ENCODE results near the gene MS4A15. TPM values are rescaled to one million over a fixed set of nuclear protein-coding genes. Genes with fewer than 3 reads are reported as not detected.

The MS4A15 gene
- total RNA-seq, 1 donor from 2014 or later: not detected

DNA sequence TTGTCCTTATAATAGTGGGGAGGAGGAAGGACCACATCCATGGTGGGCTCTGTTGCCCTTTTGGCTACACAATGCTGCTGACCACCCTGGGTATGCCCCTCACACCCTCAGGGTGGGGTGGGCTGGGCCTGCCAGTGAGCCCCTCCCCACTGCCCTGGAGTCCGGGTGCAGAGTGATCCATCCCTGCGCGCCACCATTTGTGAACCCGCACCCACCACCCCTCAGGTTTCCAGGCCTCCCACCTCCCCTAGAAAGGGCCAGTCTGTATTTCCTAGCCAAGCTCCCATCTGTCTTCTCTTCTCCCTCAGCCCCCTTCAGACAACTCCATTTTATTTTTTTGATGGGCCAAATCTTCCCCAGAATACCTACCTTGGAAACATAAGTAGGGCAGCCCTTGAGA lies 53.5 kb downstream of the MS4A15 start:
- H3K9me3 Mint-ChIP-seq: no peaks in the 10 kb centered on the region
- no peak overlapping the region for H3K4me3 Mint-ChIP-seq
- no peaks in the 10 kb centered on the region for H3K4me1 Mint-ChIP-seq
- intact Hi-C loops (cut with micrococcal nuclease): no loop called here
- H3K27ac Mint-ChIP-seq: no peak overlapping the region
- H3K27me3 Mint-ChIP-seq: peaks cover 30% of the 10 kb centered on the region
- no peak for DNase-seq
- TF ChIP-seq, protein P1, sequence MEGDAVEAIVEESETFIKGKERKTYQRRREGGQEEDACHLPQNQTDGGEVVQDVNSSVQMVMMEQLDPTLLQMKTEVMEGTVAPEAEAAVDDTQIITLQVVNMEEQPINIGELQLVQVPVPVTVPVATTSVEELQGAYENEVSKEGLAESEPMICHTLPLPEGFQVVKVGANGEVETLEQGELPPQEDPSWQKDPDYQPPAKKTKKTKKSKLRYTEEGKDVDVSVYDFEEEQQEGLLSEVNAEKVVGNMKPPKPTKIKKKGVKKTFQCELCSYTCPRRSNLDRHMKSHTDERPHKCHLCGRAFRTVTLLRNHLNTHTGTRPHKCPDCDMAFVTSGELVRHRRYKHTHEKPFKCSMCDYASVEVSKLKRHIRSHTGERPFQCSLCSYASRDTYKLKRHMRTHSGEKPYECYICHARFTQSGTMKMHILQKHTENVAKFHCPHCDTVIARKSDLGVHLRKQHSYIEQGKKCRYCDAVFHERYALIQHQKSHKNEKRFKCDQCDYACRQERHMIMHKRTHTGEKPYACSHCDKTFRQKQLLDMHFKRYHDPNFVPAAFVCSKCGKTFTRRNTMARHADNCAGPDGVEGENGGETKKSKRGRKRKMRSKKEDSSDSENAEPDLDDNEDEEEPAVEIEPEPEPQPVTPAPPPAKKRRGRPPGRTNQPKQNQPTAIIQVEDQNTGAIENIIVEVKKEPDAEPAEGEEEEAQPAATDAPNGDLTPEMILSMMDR (IDR thresholded peaks at IDR 0.05): no peak
- CTCF ChIA-PET: no interaction called here
- no peaks in the 10 kb centered on the region for H3K36me3 Mint-ChIP-seq (ENCODE audit: low read depth)
- ATAC-seq (ENCODE audit: low read depth): no peak
- POLR2A ChIA-PET: no interaction called here

DNA sequence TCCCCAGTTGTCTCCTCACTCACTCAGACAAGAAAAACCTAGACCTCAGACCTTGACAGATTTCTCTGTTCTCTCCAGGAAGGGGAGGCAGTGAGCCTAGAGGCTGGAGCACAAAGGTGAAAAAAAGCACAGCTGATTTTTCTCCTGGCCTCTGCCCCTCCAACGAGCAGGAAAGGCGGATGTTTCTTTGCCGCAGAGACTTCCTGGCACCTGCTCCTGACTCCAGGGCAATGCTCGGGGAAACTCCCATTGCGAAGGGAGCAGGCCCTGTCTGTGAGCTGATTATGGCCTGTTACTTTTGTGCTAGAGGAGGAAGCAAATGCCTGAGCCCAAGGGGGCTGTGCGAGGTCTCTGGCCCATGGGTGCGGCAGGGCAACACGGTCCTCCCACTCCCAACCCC lies 53.9 kb downstream of the MS4A15 start:
- H3K4me3 Mint-ChIP-seq: no peak overlapping the region
- TF ChIP-seq, protein P1 (IDR thresholded peaks at IDR 0.05): no peak
- DNase-seq (no peak), ATAC-seq (ENCODE audit: low read depth) (no peak)
- intact Hi-C loops (cut with micrococcal nuclease): no loop called here
- no peak overlapping the region for H3K27ac Mint-ChIP-seq
- peaks cover 28% of the 10 kb centered on the region for H3K27me3 Mint-ChIP-seq
- ChIA-PET POLR2A (no interaction called here), CTCF (no interaction called here)
- H3K36me3 Mint-ChIP-seq (ENCODE audit: low read depth): no peaks in the 10 kb centered on the region
- H3K4me1 Mint-ChIP-seq: no peaks in the 10 kb centered on the region
- no peaks in the 10 kb centered on the region for H3K9me3 Mint-ChIP-seq

DNA sequence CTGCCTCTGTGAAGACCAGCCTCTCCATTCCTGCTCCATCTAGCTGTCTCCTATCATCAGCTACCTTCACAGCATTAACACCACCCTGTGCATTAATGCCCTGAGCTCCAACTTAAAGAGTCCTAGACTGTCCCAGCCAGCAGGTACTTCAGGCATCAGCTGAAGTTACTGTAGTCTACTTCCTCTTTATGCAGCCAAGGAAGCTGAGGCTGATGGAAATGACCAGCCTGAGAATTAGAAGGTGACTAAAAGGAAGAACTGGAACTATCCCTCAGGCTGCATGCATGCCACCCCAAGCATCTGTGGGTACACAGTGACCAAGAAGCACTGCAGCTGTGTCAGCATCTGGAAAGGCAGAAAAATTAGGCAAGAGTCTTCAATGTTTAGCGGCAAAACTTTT lies 56.7 kb downstream of the MS4A15 start:
- CTCF ChIA-PET: interaction anchor here (1.9 kb wide), 1 partner anchor 17 kb away, joined by 4 read pairs; no protein-coding TSS in a partner anchor
- no peaks in the 10 kb centered on the region for H3K4me1 Mint-ChIP-seq
- peaks cover 18% of the 10 kb centered on the region for H3K27me3 Mint-ChIP-seq
- TF ChIP-seq, protein P1 (IDR thresholded peaks at IDR 0.05): no peak
- no peak overlapping the region for H3K4me3 Mint-ChIP-seq
- DNase-seq (no peak), ATAC-seq (ENCODE audit: low read depth) (no peak)
- H3K27ac Mint-ChIP-seq: no peak overlapping the region
- peaks cover 5% of the 10 kb centered on the region for H3K9me3 Mint-ChIP-seq
- no peaks in the 10 kb centered on the region for H3K36me3 Mint-ChIP-seq (ENCODE audit: low read depth)
- POLR2A ChIA-PET: no interaction called here
- intact Hi-C loops (cut with micrococcal nuclease): loop anchor here (2.0 kb wide), 1 partner anchor 21 kb away; no protein-coding TSS in a partner anchor

GRCh38 chr11:60814112-60814511 lies 57.4 kb downstream of the MS4A15 start:
- intact Hi-C loops (cut with micrococcal nuclease): no loop called here
- TF ChIP-seq, protein P1 (IDR thresholded peaks at IDR 0.05): no peak
- DNase-seq (no peak), ATAC-seq (ENCODE audit: low read depth) (no peak)
- Mint-ChIP-seq H3K36me3 (ENCODE audit: low read depth) (no peaks in the 10 kb centered on the region), H3K4me3 (no peak overlapping the region), H3K27ac (no peak overlapping the region), H3K27me3 (peaks cover 18% of the 10 kb centered on the region), H3K9me3 (peaks cover 5% of the 10 kb centered on the region), H3K4me1 (no peaks in the 10 kb centered on the region)
- POLR2A ChIA-PET: no interaction called here
- CTCF ChIA-PET: interaction anchor here (1.9 kb wide), 1 partner anchor 17 kb away, joined by 4 read pairs; no protein-coding TSS in a partner anchor

DNA sequence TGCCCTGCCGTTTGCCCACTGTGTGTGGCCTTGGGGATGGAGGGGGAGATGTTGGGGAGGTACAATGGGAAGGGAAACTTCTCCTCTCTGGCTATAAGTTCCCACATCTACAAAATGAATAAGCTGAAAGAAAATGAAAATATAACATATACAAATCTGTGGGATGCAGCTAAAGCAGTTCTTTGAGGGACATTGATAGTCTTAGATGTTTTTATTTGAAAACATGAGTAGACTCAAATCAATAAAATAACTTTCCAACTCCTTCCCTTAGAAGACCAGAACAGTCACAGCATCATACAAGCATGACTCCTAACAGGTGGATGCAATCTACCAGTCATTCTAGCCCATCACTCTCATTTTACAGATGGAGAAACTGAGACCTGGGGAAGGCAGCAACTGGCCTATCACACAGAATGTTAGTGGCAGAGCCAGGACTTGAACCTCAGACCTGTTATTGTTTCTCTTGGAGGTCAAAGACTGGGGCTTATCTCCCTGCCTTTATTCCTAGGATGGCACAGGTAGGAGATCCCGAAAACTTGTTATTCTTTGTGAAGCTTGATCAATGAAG lies 60.0 kb downstream of the MS4A15 start:
- Mint-ChIP-seq H3K27me3 (peaks cover 9% of the 10 kb centered on the region), H3K9me3 (peaks cover 5% of the 10 kb centered on the region), H3K4me1 (no peaks in the 10 kb centered on the region), H3K4me3 (no peak overlapping the region), H3K27ac (no peak overlapping the region), H3K36me3 (ENCODE audit: low read depth) (no peaks in the 10 kb centered on the region)
- ATAC-seq (ENCODE audit: low read depth) (no peak), DNase-seq (no peak)
- POLR2A ChIA-PET: no interaction called here
- CTCF ChIA-PET: no interaction called here
- TF ChIP-seq, protein P1 (IDR thresholded peaks at IDR 0.05): no peak
- intact Hi-C loops (cut with micrococcal nuclease): no loop called here

Measured in activated B cell treated with CpG ODN at 0.5 μM for 24 hours (primary cell).